SJCRH30 (cell line): ENCODE data around the gene UGT1A4. TPM values are rescaled to one million over a fixed set of nuclear protein-coding genes. Genes with fewer than 3 reads are reported as not detected.
"Not testable (repeated sequence)": the region's sequence is repeated elsewhere in the genome, so short reads cannot be mapped to it uniquely, and the experiment has no call there.

ENCODE experiments used
- DNase-seq, 2 experiments: peaks; one replicate each; pipeline ENCODE4 v3.0.0-alpha.2; 2015 to 2020
- H3K27ac ChIP-seq: fragments of 250-450 bp; sonication (Bioruptor Pico); 2 replicates; pipeline ENCODE4 v1.5.1; 2020; ENCODE audit warnings: mild to moderate bottlenecking, moderate library complexity
- H3K27me3 ChIP-seq: fragments of 250-450 bp; sonication (Bioruptor Pico); 2 replicates; pipeline ENCODE4 v1.5.1; 2020; ENCODE audit warnings: mild to moderate bottlenecking, moderate library complexity
- H3K36me3 ChIP-seq: fragments of 250-450 bp; sonication (Bioruptor Pico); 2 replicates; pipeline ENCODE4 v1.5.1; 2020; ENCODE audit warnings: mild to moderate bottlenecking, moderate library complexity
- H3K4me1 ChIP-seq: fragments of 250-450 bp; sonication (Bioruptor Pico); 2 replicates; pipeline ENCODE4 v1.5.1; 2020; ENCODE audit warnings: mild to moderate bottlenecking, moderate library complexity
- H3K4me3 ChIP-seq: fragments of 250-450 bp; sonication (Bioruptor Pico); 2 replicates; pipeline ENCODE4 v1.5.1; 2020; ENCODE audit warnings: mild to moderate bottlenecking, moderate library complexity
- H3K9me3 ChIP-seq: fragments of 250-450 bp; sonication (Bioruptor Pico); replicated peaks from 2 replicates; pipeline ENCODE4 v1.5.1; 2020; ENCODE audit warnings: mild to moderate bottlenecking, moderate library complexity
- total RNA-seq: library from RNA; depleted of rRNA; stranded (reverse); fragments of >200 nt; shearing (Covaris generic); gene quantifications from 2 replicates; pipeline ENCODE4 v1.2.3, GENCODE V29; 2014

UGT1A4 gene
- total RNA-seq, 1 experiment from 2014 or later: not detected

DNA sequence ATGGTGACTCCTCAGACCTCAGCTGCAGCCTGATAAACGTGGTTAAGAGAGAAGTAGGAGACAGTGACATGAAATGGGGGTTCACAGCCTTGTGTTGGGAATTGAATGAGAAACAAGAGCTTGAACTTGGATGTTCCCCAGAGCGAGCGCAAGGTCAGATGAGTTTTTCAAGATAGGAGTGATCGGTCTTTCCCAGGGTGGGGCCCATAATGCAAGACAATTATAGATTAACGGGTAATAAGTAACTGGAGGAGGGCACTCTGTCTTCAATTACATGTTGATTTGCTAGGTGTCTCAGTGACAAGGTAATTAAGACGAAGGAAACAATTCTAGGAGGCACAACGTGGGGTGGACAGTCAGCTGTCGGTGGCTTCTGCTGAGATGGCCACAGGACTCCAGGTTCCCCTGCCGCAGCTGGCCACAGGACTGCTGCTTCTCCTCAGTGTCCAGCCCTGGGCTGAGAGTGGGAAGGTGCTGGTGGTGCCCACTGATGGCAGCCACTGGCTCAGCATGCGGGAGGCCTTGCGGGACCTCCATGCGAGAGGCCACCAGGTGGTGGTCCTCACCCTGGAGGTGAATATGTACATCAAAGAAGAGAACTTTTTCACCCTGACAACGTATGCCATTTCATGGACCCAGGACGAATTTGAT, 5.8 kb upstream of the UGT1A4 start, which contains the start of gene UGT1A5:
UGT1A5 (plus strand) TSS at position 297 of the 651 bp plus-strand sequence; CDS start at position 382, 85 bp downstream.
- Histone ChIP-seq H3K36me3 (no peaks in the 10 kb centered on the region), H3K27me3 (no peaks in the 10 kb centered on the region), H3K4me3 (no peak within 1 kb of the TSS), H3K27ac (no peak within 1 kb of the TSS), H3K4me1 (no peaks in the 10 kb centered on the region), H3K9me3 (no peaks in the 10 kb centered on the region)
- DNase-seq: no peak

- H3K4me3 ChIP-seq: no peak overlapping the region
- H3K36me3 ChIP-seq: no peaks in the 10 kb centered on the region
- DNase-seq: no peak
Observed at GRCh38 chr2:233713262-233713615, 5.3 kb upstream of the UGT1A4 start.

GRCh38 chr2:233714121-233714520, 4.4 kb upstream of the UGT1A4 start:
- no peaks in the 10 kb centered on the region for H3K4me1 ChIP-seq
- H3K27me3 ChIP-seq: no peaks in the 10 kb centered on the region

More at GRCh38 chr2:233713262-233713615, 5.3 kb upstream of the UGT1A4 start:
- Histone ChIP-seq H3K4me1 (no peaks in the 10 kb centered on the region), H3K9me3 (no peaks in the 10 kb centered on the region), H3K27me3 (no peaks in the 10 kb centered on the region), H3K27ac (no peak overlapping the region)

GRCh38 chr2:233728723-233729301, 10.3 kb downstream of the UGT1A4 start, which contains the start of gene UGT1A3:
Gene UGT1A3 (plus strand): TSS chr2:233729042. CDS start chr2:233729127, 85 bp downstream.
- H3K36me3 ChIP-seq: no peaks in the 10 kb centered on the region
- H3K4me1 ChIP-seq: no peaks in the 10 kb centered on the region
- H3K9me3 ChIP-seq: peaks cover 6% of the 10 kb centered on the region; the same call in 1 of the 2 replicates
- DNase-seq: no peak
- H3K27ac ChIP-seq: no peak within 1 kb of the TSS
- no peak within 1 kb of the TSS for H3K4me3 ChIP-seq
- H3K27me3 ChIP-seq: no peaks in the 10 kb centered on the region

More at GRCh38 chr2:233714121-233714520, 4.4 kb upstream of the UGT1A4 start:
- H3K9me3 ChIP-seq: no peaks in the 10 kb centered on the region
- no peak overlapping the region for H3K4me3 ChIP-seq
- no peak overlapping the region for H3K27ac ChIP-seq
- DNase-seq: no peak
- H3K36me3 ChIP-seq: no peaks in the 10 kb centered on the region

- not testable (repeated sequence) for H3K27ac ChIP-seq, H3K4me1 ChIP-seq, H3K36me3 ChIP-seq, H3K9me3 ChIP-seq, DNase-seq, H3K27me3 ChIP-seq, H3K4me3 ChIP-seq
Observed at GRCh38 chr2:233736868-233737653, 18.5 kb downstream of the UGT1A4 start.

DNA sequence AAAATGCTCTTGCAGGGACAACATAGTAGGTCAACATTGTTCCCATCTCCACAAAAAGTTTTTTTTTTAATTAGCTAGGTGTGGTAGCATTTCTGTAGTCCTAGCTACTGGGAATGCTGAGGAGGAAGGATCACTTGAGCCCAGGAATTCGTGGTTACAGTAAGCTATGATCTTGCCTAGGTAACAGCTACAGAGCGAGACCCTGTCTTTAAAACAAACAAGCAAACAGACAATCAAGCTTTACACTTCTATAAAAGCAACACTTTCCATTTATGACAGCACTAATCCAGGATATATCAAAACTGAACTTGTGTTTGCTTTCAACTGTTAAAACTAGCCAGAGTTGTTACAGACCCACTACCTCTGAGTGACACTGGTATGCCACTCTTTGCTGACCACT, 22.3 kb downstream of the UGT1A4 start:
- Histone ChIP-seq H3K9me3 (no peaks in the 10 kb centered on the region), H3K36me3 (no peaks in the 10 kb centered on the region)
- no peak for DNase-seq

DNA sequence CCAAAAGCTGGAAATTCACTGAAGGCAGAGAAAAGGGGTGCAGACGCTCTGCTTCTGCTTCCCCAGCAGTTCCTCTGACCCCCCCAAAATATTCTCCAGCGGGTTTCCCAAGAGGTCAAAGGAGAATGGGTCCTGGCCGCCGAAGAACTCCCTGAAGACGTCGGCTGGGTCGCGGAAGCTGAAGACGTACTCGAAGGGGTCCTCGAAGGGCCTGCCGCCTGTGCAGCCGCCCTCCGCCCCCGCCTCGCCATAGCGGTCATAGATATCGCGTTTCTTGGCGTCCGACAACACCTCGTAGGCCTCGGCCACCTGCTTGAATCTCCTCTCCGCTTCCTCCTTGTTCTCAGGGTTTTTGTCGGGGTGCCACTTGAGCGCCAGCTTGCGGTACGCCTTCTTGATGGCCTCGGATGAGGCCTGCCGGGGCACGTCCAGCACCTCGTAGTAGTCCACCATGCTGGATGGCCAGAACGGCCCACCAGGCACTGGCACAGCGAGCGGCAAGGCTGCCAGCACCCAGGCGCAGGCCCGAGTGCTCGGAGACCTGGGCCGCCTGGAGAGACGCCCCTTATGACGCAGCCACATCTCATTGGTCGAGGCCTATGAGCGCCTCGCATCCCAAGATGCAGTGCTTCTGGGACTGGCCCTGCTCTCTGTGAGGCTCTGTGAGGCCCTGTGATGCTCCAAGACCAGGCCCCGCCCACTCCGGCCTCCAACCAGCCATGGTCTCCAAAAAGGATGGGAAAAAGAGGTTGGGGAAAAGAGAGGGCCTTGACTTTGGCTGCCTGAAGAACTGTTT, 25.1 kb downstream of the UGT1A4 start:
- no peaks in the 10 kb centered on the region for H3K27me3 ChIP-seq
- H3K27ac ChIP-seq: no peak overlapping the region
- peaks cover 6% of the 10 kb centered on the region; the same call in 1 of the 2 replicates for H3K4me1 ChIP-seq
- no peak overlapping the region for H3K4me3 ChIP-seq
- no peak for DNase-seq
- H3K36me3 ChIP-seq: no peaks in the 10 kb centered on the region
- no peaks in the 10 kb centered on the region; the same call in 1 of the 2 replicates for H3K9me3 ChIP-seq

More for the DNA sequence above, 22.3 kb downstream of the UGT1A4 start:
- Histone ChIP-seq H3K4me3 (no peak overlapping the region), H3K27ac (no peak overlapping the region), H3K4me1 (no peaks in the 10 kb centered on the region; the same call in 1 of the 2 replicates), H3K27me3 (no peaks in the 10 kb centered on the region)

GRCh38 chr2:233745073-233745755, 26.7 kb downstream of the UGT1A4 start:
- Histone ChIP-seq H3K36me3 (no peaks in the 10 kb centered on the region), H3K27ac (no peak overlapping the region), H3K27me3 (no peaks in the 10 kb centered on the region), H3K4me3 (no peak overlapping the region), H3K9me3 (no peaks in the 10 kb centered on the region; the same call in none of the 2 replicates), H3K4me1 (peaks cover 6% of the 10 kb centered on the region; the same call in 1 of the 2 replicates)
- no peak for DNase-seq

DNA sequence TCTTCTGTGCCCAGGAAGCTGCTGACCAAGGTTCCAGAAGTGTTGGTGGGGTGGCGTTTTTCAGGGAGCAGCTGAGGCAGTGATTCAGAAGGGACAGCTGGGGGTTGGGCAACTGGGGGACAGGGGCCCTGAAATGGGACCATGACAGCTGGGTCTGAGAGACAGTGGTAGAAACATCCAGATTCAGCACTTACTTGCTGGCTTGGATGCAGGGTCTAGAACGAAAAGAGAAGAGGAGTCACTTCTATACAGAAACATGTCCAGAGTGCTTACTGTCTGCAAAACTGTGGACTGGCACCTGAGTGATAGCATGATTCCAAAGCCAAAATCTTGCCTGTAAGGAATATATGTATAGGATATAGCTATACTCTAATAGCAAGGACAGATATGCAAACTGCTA, 27.3 kb downstream of the UGT1A4 start:
- H3K27me3 ChIP-seq, H3K4me1 ChIP-seq, H3K27ac ChIP-seq, H3K9me3 ChIP-seq, DNase-seq, H3K36me3 ChIP-seq, H3K4me3 ChIP-seq: not testable (repeated sequence)

GRCh38 chr2:233746475-233747282, 28.1 kb downstream of the UGT1A4 start:
- H3K9me3 ChIP-seq: peaks cover 5% of the 10 kb centered on the region
- no peaks in the 10 kb centered on the region for H3K36me3 ChIP-seq
- H3K27ac ChIP-seq: no peak overlapping the region
- H3K27me3 ChIP-seq: no peaks in the 10 kb centered on the region
- H3K4me3 ChIP-seq: no peak overlapping the region
- H3K4me1 ChIP-seq: peaks cover 6% of the 10 kb centered on the region; the same call in 1 of the 2 replicates
- no peak for DNase-seq

DNA sequence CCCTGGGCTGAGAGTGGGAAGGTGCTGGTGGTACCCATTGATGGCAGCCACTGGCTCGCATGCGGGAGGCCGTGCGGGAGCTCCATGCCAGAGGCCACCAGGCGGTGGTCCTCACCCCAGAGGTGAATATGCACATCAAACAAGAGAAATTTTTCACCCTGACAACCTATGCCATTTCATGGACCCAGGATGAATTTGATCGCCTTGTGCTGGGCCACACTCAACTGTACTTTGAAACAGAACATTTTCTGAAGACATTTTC, 28.7 kb downstream of the UGT1A4 start:
- no peak overlapping the region for H3K27ac ChIP-seq
- H3K9me3 ChIP-seq: peaks cover 5% of the 10 kb centered on the region
- no peaks in the 10 kb centered on the region for H3K36me3 ChIP-seq
- H3K27me3 ChIP-seq: no peaks in the 10 kb centered on the region
- no peak overlapping the region for H3K4me3 ChIP-seq
- DNase-seq: no peak
- H3K4me1 ChIP-seq: peaks cover 6% of the 10 kb centered on the region; the same call in 1 of the 2 replicates

DNA sequence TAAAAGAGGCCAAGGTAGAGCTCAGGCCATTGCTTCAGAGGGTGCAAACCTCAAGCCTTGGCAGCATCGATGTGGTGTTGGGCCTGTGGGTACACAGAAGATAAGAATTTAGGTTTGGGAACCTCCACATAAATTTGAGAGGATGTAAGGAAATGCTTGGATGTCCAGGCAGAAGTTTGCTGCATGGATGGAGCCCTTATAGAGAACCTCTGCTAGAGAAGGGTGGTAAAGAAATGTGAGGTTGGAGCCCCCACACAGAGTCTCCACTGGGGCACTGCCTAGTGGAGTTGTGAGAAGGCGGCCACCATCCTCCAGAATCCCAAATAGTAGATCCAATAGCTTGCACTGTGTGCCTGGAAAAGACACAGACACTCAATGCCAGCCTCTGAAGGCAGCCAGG, 32.2 kb downstream of the UGT1A4 start:
- not testable (repeated sequence) for H3K36me3 ChIP-seq, H3K4me3 ChIP-seq, H3K27ac ChIP-seq, H3K9me3 ChIP-seq, H3K27me3 ChIP-seq, H3K4me1 ChIP-seq, DNase-seq

DNA sequence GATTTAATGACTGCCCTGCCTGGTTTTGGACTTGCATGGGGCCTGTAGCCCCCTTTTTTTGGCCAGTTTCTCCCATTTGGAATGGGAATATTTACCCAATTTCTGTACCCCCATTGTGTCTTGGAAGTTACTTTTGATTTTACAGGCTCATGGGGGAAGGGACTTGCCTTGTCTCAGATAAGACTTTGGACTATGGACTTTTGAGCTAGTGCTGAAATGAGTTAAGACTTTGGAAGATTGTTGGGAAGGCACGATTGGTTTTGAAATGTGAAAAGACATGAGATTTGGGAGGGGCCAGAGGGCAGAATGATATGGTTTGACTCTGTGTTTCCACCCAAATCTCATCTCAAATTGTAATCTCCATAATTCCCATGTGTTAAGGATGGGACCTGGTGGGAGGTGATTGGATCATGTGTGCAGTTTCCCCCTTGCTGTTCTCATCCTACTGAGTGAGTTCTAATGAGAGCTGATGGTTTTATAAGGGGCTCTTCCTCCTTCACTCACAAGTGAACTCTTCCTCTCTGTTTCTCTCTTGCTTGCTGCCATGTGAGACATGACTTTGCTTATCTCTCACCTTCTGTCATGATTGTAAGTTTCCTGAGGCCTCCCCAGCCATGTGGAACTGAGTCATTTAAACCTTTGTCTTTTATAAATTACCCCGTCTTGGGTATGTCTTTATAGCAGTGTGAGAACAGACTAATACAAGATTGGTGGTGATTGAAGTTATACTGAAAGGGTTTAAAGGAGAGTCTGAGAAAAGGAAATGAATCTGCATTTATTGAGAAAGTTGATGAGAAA, 32.9 kb downstream of the UGT1A4 start:
- H3K36me3 ChIP-seq, H3K4me1 ChIP-seq, H3K9me3 ChIP-seq, H3K4me3 ChIP-seq, H3K27me3 ChIP-seq, DNase-seq, H3K27ac ChIP-seq: not testable (repeated sequence)
